KBM-7 (cell line): ENCODE results near the gene SSPN.

Source experiments
- DNase-seq: peaks from one replicate; pipeline ENCODE4 v3.0.0-alpha.2; 2015
- in situ Hi-C: fragments of 300-500 bp; cut with MboI; formaldehyde crosslinking; loops from 2 replicates; pipeline ENCODE4 v1.14.3; 2020; ENCODE audit warnings: low sequenced_read_pairs, low pct_unique_long_range_greater_than_20kb, mixed read lengths

Gene SSPN

GRCh38 chr12:26185532-26186320 lies 9.6 kb upstream of the SSPN start:
- in situ Hi-C loops, result no loop called here
- no peak for DNase-seq

DNA sequence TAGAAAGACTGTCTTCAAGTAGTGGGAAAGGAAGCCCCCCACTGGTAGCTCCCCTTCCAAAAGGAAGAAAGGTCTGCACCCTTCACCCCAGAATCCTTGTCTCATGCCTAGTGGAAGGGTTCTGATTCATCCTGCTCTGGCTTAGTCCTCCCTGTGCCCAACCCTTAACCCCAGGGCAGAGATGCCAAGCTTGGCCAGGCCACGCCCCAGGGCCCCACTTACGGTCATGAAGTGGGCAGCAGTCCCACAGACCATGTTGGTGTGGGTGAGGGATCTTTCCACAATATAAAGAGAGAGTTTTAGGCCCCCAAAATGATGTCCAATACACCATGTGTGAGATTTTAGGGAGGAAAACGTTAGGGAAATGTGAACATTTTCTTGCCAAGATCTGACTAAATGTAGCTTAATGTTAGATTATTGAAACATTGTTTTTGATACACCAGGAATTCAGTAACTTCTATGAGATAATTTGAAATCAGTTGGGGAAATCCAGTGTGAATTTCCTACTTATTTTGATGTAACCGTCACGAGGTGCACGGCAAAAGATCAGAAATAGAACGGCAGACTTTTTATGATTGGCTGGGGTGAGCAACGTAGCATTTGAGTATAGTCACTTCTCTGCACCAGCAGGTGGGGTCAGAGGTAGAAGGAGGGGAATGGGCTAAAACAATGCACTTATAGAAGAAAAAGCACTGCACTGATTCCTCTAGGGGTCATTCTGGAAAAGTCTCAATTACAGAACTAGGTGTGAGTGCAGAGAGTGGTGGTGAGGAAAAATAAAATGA lies 8.2 kb upstream of the SSPN start:
- DNase-seq, result peak; percentile 5
- in situ Hi-C loops, result no loop called here

DNA sequence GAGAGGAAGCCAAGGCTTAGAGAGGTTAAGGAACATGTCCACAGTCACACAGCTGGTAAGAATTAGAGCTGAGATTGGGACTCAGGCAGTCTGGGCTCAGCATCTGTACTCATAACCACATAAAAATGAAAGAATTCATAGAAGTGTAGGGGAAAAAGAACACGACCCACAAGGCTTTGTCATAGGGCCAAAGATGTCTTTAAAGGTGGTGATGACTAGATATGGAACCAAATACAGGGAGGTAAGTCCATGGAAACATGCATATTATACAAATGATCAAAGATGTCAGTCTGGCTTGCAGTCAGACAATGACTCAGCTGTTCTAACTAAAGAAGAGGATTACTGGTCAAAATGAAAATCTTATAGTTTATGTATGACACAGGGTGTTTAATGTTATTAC lies 7.2 kb upstream of the SSPN start:
- DNase-seq, result no peak
- in situ Hi-C loops, result no loop called here

DNA sequence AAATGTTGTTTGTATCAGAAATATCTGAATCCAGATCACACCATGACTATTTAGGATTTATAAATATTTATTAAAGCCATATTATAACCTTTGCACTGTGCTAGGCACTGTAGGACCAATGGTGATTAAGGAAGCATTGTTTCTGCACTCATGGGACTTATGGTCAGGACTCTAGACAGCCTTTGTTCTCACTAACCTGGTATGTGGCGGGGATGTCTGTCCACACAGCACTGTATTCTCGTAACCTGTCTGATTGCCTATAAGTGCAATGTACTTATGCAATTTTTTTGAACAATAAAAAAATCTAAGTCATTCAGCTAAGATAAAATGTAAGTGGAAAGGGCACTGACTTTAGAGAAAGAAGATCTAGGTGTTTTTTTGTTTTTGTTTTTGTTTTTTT lies 6.7 kb upstream of the SSPN start:
- in situ Hi-C loops, result no loop called here
- DNase-seq, result no peak

- DNase-seq, result no peak
- in situ Hi-C loops, result no loop called here
These were observed 3.2 kb upstream of the SSPN start for GRCh38 chr12:26192142-26192541.

DNA sequence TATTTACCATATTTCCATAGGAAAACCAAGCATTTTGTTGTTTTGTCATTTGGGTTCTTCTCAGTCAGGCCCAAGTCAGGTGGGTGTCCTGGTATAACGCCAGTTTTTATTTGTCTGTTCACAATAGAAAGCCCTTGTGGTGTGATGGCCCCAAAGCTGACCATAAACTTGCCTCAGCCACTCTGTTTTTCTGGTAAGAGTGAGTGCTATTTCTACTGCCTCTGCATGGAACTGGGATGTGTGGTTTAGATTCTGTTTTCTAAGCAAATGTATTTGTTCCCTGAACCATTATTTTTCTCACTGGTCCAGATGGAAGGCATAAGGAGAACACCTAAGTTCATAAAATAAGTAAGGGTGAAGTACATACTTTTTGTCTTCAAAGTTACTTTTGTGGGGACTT lies 1.8 kb upstream of the SSPN start:
- in situ Hi-C loops, result no loop called here
- DNase-seq, result no peak

GRCh38 chr12:26195641-26196420 lies 458 bp downstream of the SSPN start:
- DNase-seq, result no peak
- in situ Hi-C loops, result no loop called here

DNA sequence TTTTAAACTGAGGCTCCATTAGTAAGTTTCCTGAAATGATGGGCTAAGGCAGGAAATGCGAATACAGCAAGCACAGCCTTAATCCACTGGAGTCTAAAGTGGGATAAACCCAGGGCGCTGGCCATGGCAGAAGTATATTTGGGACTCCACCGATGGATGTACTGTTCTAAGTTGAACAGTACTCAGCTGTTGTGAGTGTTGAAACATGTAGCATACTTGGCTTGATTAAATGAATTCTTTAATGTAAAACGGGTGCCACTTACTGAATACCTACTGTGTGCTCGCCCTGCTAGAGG lies 996 bp downstream of the SSPN start:
- in situ Hi-C loops, result no loop called here

GRCh38 chr12:26197832-26198231 lies 2.5 kb downstream of the SSPN start:
- in situ Hi-C loops, result no loop called here
- DNase-seq, result no peak

More for the DNA sequence above, 996 bp downstream of the SSPN start:
- no peak for DNase-seq

- DNase-seq, result no peak
- in situ Hi-C loops, result no loop called here
These were observed 3.4 kb downstream of the SSPN start for GRCh38 chr12:26198742-26199141.

DNA sequence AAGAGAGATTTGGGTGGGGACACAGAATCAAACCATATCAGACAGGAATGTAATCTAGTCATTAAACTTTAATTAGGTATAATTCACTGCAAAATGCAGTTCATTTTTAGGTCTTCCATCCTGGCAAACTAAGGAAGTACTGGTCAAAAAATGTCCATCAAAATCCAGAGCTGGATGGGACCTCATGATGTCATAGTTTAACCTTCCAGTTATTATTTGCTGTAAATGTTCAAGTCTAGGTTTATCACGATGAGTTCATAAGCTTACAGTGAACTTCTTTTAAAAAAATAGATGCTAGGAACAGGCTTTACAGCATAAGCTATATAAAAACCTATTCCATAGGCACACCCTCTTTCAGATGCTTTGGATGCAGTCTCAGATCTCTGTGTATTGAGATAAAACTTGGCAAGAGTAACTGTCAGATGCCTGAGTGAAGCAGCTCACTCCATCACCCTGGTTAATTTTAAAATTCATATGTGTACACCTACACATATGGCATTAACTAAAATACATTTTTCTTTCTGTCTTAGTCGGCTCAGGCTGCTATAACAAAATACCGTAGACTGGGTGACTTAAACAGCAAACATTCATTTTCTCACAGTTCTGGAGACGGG lies 7.9 kb downstream of the SSPN start:
- no peak for DNase-seq
- in situ Hi-C loops, result no loop called here

- in situ Hi-C loops, result no loop called here
- no peak for DNase-seq
These were observed 9.4 kb downstream of the SSPN start for GRCh38 chr12:26204612-26205289.

- in situ Hi-C loops, result no loop called here
- DNase-seq, result no peak
These were observed 9.9 kb downstream of the SSPN start for GRCh38 chr12:26205298-26205697.

GRCh38 chr12:26205941-26206340 lies 10.6 kb downstream of the SSPN start:
- no peak for DNase-seq
- in situ Hi-C loops, result no loop called here

DNA sequence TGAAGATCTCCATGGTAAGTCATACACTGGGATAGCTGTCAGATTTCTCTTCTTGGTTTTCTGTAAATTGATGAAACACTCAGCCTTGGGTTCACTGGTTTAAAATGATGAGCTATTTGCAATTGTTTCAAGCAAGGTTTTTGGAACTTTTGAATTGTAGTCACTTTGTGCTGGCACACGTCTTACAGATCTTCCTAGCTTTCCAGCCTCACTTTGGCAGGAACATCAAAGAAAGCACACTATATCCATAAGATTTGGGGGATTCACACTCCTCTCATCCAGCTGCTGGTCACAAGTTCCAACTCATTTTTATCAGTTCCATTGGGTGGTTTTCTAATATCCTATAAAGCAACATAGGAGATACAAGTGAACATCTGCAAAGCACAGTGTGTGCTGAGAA lies 16.0 kb downstream of the SSPN start:
- in situ Hi-C loops, result no loop called here
- DNase-seq, result no peak

- in situ Hi-C loops, result no loop called here
- DNase-seq, result no peak
These were observed 17.0 kb downstream of the SSPN start for GRCh38 chr12:26212396-26212795.

- DNase-seq, result no peak
- in situ Hi-C loops, result no loop called here
These were observed 17.6 kb downstream of the SSPN start for GRCh38 chr12:26212988-26213387.

DNA sequence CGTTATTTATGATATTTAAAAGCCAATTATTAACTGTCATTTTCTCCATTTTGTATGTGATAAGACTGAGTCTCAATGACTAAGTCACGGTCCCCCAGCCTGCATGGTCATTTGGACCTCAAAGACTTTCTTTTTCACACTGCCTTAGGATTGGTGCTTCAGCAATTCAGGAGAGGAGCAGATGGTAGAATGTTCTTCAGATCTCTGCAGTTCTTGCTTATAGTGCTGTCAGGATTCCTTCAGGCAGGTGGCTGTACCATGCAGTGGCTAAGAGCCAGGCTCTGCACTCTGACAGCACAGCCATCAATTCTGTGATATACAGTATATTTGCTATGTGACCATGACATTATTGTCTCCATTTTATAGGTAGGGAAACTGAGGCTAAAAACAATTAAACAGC lies 18.7 kb downstream of the SSPN start:
- no peak for DNase-seq
- in situ Hi-C loops, result no loop called here

- DNase-seq, result no peak
- in situ Hi-C loops, result no loop called here
These were observed 24.4 kb downstream of the SSPN start for GRCh38 chr12:26219736-26220135.
